Measurements from ENCODE around the gene FAM117B. TPM values are rescaled to one million over a fixed set of nuclear protein-coding genes. Genes with fewer than 3 reads are reported as not detected.

The FAM117B gene
- total and polyA plus RNA-seq, 2 of the 8 experiments (the other 6 are each of a cell fraction or from before 2014, with no cell fraction given), result 3.9 to 22.6 TPM

DNA sequence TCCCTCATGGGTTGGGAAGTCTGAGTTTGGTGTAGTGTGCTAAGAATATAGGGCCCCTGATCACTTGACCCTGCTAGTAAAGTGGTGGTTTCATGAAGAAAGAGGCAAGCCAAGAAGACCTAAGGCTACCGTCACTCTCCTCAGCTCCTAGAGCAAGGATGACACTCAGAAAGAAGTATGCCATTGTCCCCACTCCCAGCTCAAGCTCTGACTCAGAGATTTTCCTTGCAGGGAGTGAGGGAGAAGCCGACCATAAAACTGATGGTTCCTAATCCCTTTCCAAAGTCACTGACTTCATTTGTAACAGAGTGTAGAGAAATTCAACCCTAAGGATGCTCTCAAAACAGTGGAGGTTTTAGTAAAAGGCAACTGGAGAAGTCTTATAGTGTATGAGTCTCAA lies 155.9 kb downstream of the FAM117B start:
- Histone ChIP-seq H3K9ac (replicated peaks in 1 of 4; ENCODE audit: extremely low read depth in 1 of 4, low read depth in 3 of 4, low read length in 3 of 4) (no peak overlapping the region), H3K36me3 (ENCODE audit: control insufficient read depth in 2 of 4, insufficient read depth in 4 of 4, low read length in 3 of 4) (peaks cover 0 to 7% (median 0%) of the 10 kb centered on the region in 4 experiments; a peak in 3 of 8 replicates), H4K20me1 (replicated peaks in 1 of 2; ENCODE audit: control insufficient read depth in 1 of 2, insufficient read depth in 2 of 2, low read length in 2 of 2) (no peaks in the 10 kb centered on the region), H3K4me2 (ENCODE audit: insufficient read depth in 1 of 2, low read depth in 2 of 2, low read length in 2 of 2) (no peak overlapping the region), H2AFZ (ENCODE audit: low read length) (no peak overlapping the region), H3K18ac (ENCODE audit: extremely low read depth, low read length) (no peak overlapping the region), H2BK12ac (ENCODE audit: low read depth, low read length) (no peak overlapping the region), H4K5ac (ENCODE audit: insufficient read length, low read depth, low read length) (no peak overlapping the region), H3K4ac (replicated peaks; ENCODE audit: insufficient read length, low read depth, low read length) (no peak overlapping the region), H3K14ac (ENCODE audit: insufficient read length) (no peak overlapping the region), H2BK15ac (ENCODE audit: low read length) (no peak overlapping the region), H3K23me2 (ENCODE audit: low read depth, low read length) (no peaks in the 10 kb centered on the region), H3K23ac (ENCODE audit: insufficient read length) (no peak overlapping the region), H4K91ac (replicated peaks; ENCODE audit: insufficient read length, low read length) (no peak overlapping the region), H3K4me1 (replicated peaks in 1 of 4; ENCODE audit: control insufficient read depth in 3 of 4, insufficient read depth in 4 of 4, low read length in 3 of 4) (no peaks in the 10 kb centered on the region), H3K9me3 (ENCODE audit: insufficient read depth in 2 of 2, low read depth in 1 of 2, low read length in 1 of 2) (no peaks in the 10 kb centered on the region), H3K79me2 (ENCODE audit: control insufficient read depth in 1 of 2, insufficient read depth in 2 of 2, low read length in 2 of 2) (no peaks in the 10 kb centered on the region), H2AK5ac (ENCODE audit: low read depth, low read length) (no peak overlapping the region), H4K8ac (ENCODE audit: extremely low read depth, insufficient read depth, low read length) (no peak overlapping the region), H3K27me3 (replicated peaks in 1 of 4; ENCODE audit: control insufficient read depth in 3 of 4, extremely low read depth in 1 of 4, insufficient read depth in 3 of 4, low read length in 3 of 4) (no peaks in the 10 kb centered on the region), H3K56ac (replicated peaks; ENCODE audit: insufficient read length, low read depth, low read length) (no peak overlapping the region), H2BK20ac (ENCODE audit: low read length) (no peak overlapping the region), H3K27ac (ENCODE audit: low read depth, low read length) (no peak overlapping the region), H2BK5ac (ENCODE audit: low read depth, low read length) (no peak overlapping the region), H2BK120ac (replicated peaks; ENCODE audit: low read depth, low read length) (no peak overlapping the region), H3K79me1 (ENCODE audit: low read depth, low read length) (no peaks in the 10 kb centered on the region), H3K4me3 (ENCODE audit: extremely low read depth in 1 of 4, insufficient read depth in 2 of 4, low read depth in 3 of 4, low read length in 4 of 4) (no peak overlapping the region)
- no peak for DNase-seq (ENCODE audit: low read depth in 1 of 2, low spot score in 2 of 2)
- WGBS, 2 experiments (ENCODE audit: extremely low coverage in 1 of 2, insufficient coverage in 1 of 2, insufficient read length in 1 of 2, insufficient replicate concordance in 2 of 2, low coverage in 1 of 2, low lambda C conversion rate in 2 of 2, missing lambda C conversion rate in 1 of 2), result 96% methylated on average over 2 of the region's 2 CpGs; no CpG with 5 or more reads in 1 of the 2 experiments
- TF ChIP-seq MAFK (IDR thresholded peaks at IDR 0.05; ENCODE audit: low read depth, low read length) (no peak), CHD2 (IDR thresholded peaks at IDR 0.05; ENCODE audit: low read length) (no peak), TAF1 (IDR thresholded peaks at IDR 0.05; ENCODE audit: low read depth, low read length) (no peak), SRF (IDR thresholded peaks at IDR 0.05; ENCODE audit: low read depth, low read length) (no peak), RAD21 (IDR thresholded peaks at IDR 0.05 in 1 of 2, conservative IDR thresholded peaks at IDR 0.05 in 1 of 2; ENCODE audit: low read depth in 2 of 2, low read length in 2 of 2) (no peak), EGR1 (IDR thresholded peaks at IDR 0.05; ENCODE audit: borderline replicate concordance, low read depth, low read length) (no peak), SP2 (IDR thresholded peaks at IDR 0.05; ENCODE audit: low read length) (no peak), SIRT6 (IDR thresholded peaks at IDR 0.05; ENCODE audit: low read length) (no peak), BRCA1 (IDR thresholded peaks at IDR 0.05; ENCODE audit: low read depth, low read length) (no peak), SAP30 (IDR thresholded peaks at IDR 0.05; ENCODE audit: insufficient read depth, insufficient replicate concordance, low read length) (no peak), CREB1 (IDR thresholded peaks at IDR 0.05) (no peak), CEBPB (IDR thresholded peaks at IDR 0.05; ENCODE audit: low read depth, low read length) (no peak), USF2 (IDR thresholded peaks at IDR 0.05; ENCODE audit: low read length) (no peak)
- CTCF ChIA-PET (ENCODE audit: partially characterized antibody), result interaction anchor here (1.2 kb wide), 1 partner anchor 21 kb away, joined by 5 read pairs; no protein-coding TSS in a partner anchor
- no peak for FAIRE-seq
- POLR2A ChIA-PET (ENCODE audit: partially characterized antibody), result no interaction called here

Measured in H1 (cell line).